HEK293 (cell line): ENCODE data around the gene CCDC92B.

Source experiments
- CTCF ChIA-PET: fragments of 350-600 bp; formaldehyde crosslinking; extraction: SDS; loops from one replicate; lab custom pipeline; 2021; ENCODE audit warnings: antibody characterized with exemption; lab: Yijun Ruan, JAX
- POLR2A ChIA-PET: fragments of 300-600 bp; formaldehyde crosslinking; extraction: SDS; loops from one replicate; lab custom pipeline; 2020; ENCODE audit warnings: antibody characterized with exemption, inconsistent platforms; lab: Yijun Ruan, JAX
- H3K27ac ChIP-seq: fragments of 200-500 bp; sonication (Bioruptor generic); 2 replicates; pipeline ENCODE4 v1.5.1; 2014; ENCODE audit warnings: low read depth, low read length, control low read depth, inconsistent platforms; ENCODE audit errors: extremely low read depth
- H3K36me3 ChIP-seq, 2 experiments: fragments of 200-500 bp in 1 of 2; sonication (Bioruptor generic) in 1 of 2; 1 replicate in 1 of 2; 2 replicates in 1 of 2; pipeline ENCODE4 v1.5.1; 2014 to 2017; ENCODE audit warnings: inconsistent platforms in 2 of 2, low read length in 2 of 2; ENCODE audit not compliant: control insufficient read depth in 2 of 2, insufficient read depth in 1 of 2
- H3K4me1 ChIP-seq: fragments of 200-500 bp; sonication (Bioruptor generic); 2 replicates; pipeline ENCODE4 v1.5.1; 2014; ENCODE audit warnings: mild to moderate bottlenecking, low read length, inconsistent platforms; ENCODE audit not compliant: control insufficient read depth, insufficient read depth
- H3K4me3 ChIP-seq: 2 replicates; pipeline ENCODE4 v1.5.1; 2011; ENCODE audit warnings: low read depth, mild to moderate bottlenecking, control low read depth, low read length, moderate library complexity
- H3K9me3 ChIP-seq: fragments of 200-500 bp; sonication (Bioruptor generic); 2 replicates; pipeline ENCODE4 v1.5.1; 2014; ENCODE audit warnings: low read depth, low read length, inconsistent platforms; ENCODE audit not compliant: control insufficient read depth, insufficient read depth
- ZBTB6 ChIP-seq: fragments of 450-650 bp; formaldehyde crosslinking; IDR thresholded peaks from 2 replicates; pipeline ENCODE4 v1.5.1; 2017; ENCODE audit warnings: missing biosample characterization, missing genetic modification characterization
- ZFHX2 ChIP-seq: fragments of 450-650 bp; formaldehyde crosslinking; conservative IDR thresholded peaks from 2 replicates; pipeline ENCODE4 v1.5.1; 2016; ENCODE audit warnings: missing biosample characterization, missing genetic modification characterization
- ZNF155 ChIP-seq: fragments of 450-650 bp; formaldehyde crosslinking; IDR thresholded peaks from 2 replicates; pipeline ENCODE4 v1.5.1; 2016; ENCODE audit warnings: missing biosample characterization, missing genetic modification characterization
- ZNF169 ChIP-seq: fragments of 450-650 bp; formaldehyde crosslinking; IDR thresholded peaks from 2 replicates; pipeline ENCODE4 v1.5.1; 2016; ENCODE audit warnings: missing biosample characterization, missing genetic modification characterization
- ZNF280D ChIP-seq: fragments of 450-650 bp; formaldehyde crosslinking; IDR thresholded peaks from 2 replicates; pipeline ENCODE4 v1.5.1; 2016; ENCODE audit warnings: missing biosample characterization, missing genetic modification characterization
- ZNF350 ChIP-seq: fragments of 450-650 bp; formaldehyde crosslinking; IDR thresholded peaks from 2 replicates; pipeline ENCODE4 v1.5.0; 2017; ENCODE audit warnings: missing biosample characterization, mild to moderate bottlenecking, missing genetic modification characterization
- ZNF48 ChIP-seq: fragments of 450-650 bp; formaldehyde crosslinking; IDR thresholded peaks from 2 replicates; pipeline ENCODE4 v1.5.1; 2016; ENCODE audit warnings: missing biosample characterization, missing genetic modification characterization
- ZNF488 ChIP-seq: fragments of 450-650 bp; formaldehyde crosslinking; IDR thresholded peaks from 2 replicates; pipeline ENCODE4 v1.5.1; 2016; ENCODE audit warnings: missing biosample characterization, missing genetic modification characterization
- ZNF548 ChIP-seq: fragments of 450-650 bp; formaldehyde crosslinking; IDR thresholded peaks from 2 replicates; pipeline ENCODE4 v1.5.1; 2016; ENCODE audit warnings: missing biosample characterization, missing genetic modification characterization
- ZNF561 ChIP-seq: fragments of 450-650 bp; IDR thresholded peaks from 2 replicates; pipeline ENCODE4 v1.5.1; 2018; ENCODE audit warnings: missing biosample characterization, missing genetic modification characterization, borderline replicate concordance
- ZNF600 ChIP-seq: fragments of 450-650 bp; formaldehyde crosslinking; IDR thresholded peaks from 2 replicates; pipeline ENCODE4 v1.5.1; 2016; ENCODE audit warnings: missing biosample characterization, missing genetic modification characterization
- ZNF629 ChIP-seq: fragments of 450-650 bp; formaldehyde crosslinking; IDR thresholded peaks from 2 replicates; pipeline ENCODE4 v1.5.1; 2017; ENCODE audit warnings: missing biosample characterization, missing genetic modification characterization
- ZSCAN4 ChIP-seq: fragments of 450-650 bp; formaldehyde crosslinking; IDR thresholded peaks from 2 replicates; pipeline ENCODE4 v1.5.1; 2017; ENCODE audit warnings: missing biosample characterization, missing genetic modification characterization
- TF ChIP-seq, protein P1 (sequence below): fragments of 450-650 bp; formaldehyde crosslinking; optimal IDR thresholded peaks from 2 replicates; pipeline ENCODE3; 2016; ENCODE audit warnings: missing biosample characterization, mild to moderate bottlenecking, missing genetic modification characterization
- TF ChIP-seq, protein P2 (sequence below): sonication (generic); formaldehyde crosslinking; IDR thresholded peaks from 2 replicates; pipeline ENCODE4 v1.8.1; 2022; ENCODE audit warnings: mild to moderate bottlenecking, moderate library complexity, missing genetic modification reagents
- TF ChIP-seq, protein P3 (sequence below): fragments of 450-650 bp; formaldehyde crosslinking; IDR thresholded peaks from 2 replicates; pipeline ENCODE4 v1.5.1; 2016; ENCODE audit warnings: missing biosample characterization, missing genetic modification characterization

The CCDC92B gene

GRCh38 chr17:2796164-2797125, 47.0 kb upstream of the CCDC92B start, which contains the start of gene RAP1GAP2:
TSS of gene RAP1GAP2 (plus strand) at chr17:2796438. CDS start at chr17:2796528, 90 bp downstream.
- H3K36me3 ChIP-seq: no peaks in the 10 kb centered on the region
- ChIA-PET CTCF (interaction anchor here (1.4 kb wide), 1 partner anchor 10 kb away, joined by 5 read pairs; no protein-coding TSS in a partner anchor), POLR2A (interaction anchor here (1.6 kb wide), 1 partner anchor 18 kb away, joined by 3 read pairs; no protein-coding TSS in a partner anchor)
- H3K27ac ChIP-seq: no peak within 1 kb of the TSS
- TF ChIP-seq ZSCAN4 (peak; percentile 69), ZNF600 (0 out of 2 replicates have a peak, but pooled peaks have one; percentile 25), ZBTB6 (tag by site-specific recombination) (no peak), ZNF350 (no peak)
- H3K4me3 ChIP-seq: no peak within 1 kb of the TSS
- no peaks in the 10 kb centered on the region for H3K9me3 ChIP-seq
- no peaks in the 10 kb centered on the region for H3K4me1 ChIP-seq

DNA sequence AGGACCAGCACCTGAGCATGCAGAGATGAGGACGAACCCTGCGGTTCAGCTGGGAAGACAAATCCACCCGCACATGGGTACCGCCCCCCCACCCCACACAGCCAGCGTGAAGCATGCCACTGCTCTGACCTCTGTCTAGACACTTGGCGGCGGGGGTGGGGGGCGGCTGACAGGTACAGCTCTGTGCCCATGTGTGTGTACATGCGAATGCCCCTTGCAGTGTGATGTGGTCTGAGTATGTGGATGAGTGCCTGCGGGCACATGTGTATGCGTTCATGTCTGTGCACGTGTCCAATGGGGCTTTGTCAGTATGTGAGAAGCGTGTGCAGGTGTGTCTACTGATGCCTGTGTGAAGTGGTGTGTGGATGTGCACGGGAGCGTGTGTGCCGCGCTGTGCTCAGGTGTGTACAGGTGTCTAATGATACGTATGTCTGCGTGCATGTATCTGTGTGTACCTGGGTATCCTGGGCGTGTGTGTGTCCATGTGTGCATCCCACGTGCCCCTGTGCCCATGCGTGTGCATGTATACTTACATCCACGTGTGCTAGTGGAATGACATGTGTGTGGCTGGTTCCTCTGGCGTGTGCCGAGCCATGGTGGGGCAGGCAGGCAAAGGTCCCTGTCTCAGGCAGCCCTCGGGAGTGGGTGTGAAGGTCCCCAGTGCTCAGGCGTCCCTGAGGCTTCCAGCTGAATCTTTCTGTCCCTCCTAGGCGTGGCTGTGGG, 46.1 kb upstream of the CCDC92B start:
- no peak overlapping the region for H3K4me3 ChIP-seq
- POLR2A ChIA-PET: interaction anchor here (1.6 kb wide), 1 partner anchor 19 kb away, joined by 3 read pairs; no protein-coding TSS in a partner anchor
- no peak for TF ChIP-seq ZNF155 (tag by site-specific recombination)
- no peak for TF ChIP-seq ZNF280D
- TF ChIP-seq ZNF169 (tag by site-specific recombination): no peak
- no peak for TF ChIP-seq ZNF629 (tag by site-specific recombination)
- TF ChIP-seq ZNF548 (tag by site-specific recombination): no peak
- no peak for TF ChIP-seq ZFHX2 (tag by site-specific recombination)
- TF ChIP-seq ZNF48 (tag by site-specific recombination): no peak
- no peak for TF ChIP-seq ZNF488 (tag by site-specific recombination)
- TF ChIP-seq ZNF561 (tag by site-specific recombination): no peak
- TF ChIP-seq, protein P1, sequence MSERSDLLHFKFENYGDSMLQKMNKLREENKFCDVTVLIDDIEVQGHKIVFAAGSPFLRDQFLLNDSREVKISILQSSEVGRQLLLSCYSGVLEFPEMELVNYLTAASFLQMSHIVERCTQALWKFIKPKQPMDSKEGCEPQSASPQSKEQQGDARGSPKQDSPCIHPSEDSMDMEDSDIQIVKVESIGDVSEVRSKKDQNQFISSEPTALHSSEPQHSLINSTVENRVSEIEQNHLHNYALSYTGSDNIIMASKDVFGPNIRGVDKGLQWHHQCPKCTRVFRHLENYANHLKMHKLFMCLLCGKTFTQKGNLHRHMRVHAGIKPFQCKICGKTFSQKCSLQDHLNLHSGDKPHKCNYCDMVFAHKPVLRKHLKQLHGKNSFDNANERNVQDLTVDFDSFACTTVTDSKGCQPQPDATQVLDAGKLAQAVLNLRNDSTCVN: no peak
- TF ChIP-seq, protein P2, sequence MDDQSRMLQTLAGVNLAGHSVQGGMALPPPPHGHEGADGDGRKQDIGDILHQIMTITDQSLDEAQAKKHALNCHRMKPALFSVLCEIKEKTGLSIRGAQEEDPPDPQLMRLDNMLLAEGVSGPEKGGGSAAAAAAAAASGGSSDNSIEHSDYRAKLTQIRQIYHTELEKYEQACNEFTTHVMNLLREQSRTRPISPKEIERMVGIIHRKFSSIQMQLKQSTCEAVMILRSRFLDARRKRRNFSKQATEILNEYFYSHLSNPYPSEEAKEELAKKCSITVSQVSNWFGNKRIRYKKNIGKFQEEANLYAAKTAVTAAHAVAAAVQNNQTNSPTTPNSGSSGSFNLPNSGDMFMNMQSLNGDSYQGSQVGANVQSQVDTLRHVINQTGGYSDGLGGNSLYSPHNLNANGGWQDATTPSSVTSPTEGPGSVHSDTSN (CRISPR knock-in tag): no peak
- TF ChIP-seq, protein P3, sequence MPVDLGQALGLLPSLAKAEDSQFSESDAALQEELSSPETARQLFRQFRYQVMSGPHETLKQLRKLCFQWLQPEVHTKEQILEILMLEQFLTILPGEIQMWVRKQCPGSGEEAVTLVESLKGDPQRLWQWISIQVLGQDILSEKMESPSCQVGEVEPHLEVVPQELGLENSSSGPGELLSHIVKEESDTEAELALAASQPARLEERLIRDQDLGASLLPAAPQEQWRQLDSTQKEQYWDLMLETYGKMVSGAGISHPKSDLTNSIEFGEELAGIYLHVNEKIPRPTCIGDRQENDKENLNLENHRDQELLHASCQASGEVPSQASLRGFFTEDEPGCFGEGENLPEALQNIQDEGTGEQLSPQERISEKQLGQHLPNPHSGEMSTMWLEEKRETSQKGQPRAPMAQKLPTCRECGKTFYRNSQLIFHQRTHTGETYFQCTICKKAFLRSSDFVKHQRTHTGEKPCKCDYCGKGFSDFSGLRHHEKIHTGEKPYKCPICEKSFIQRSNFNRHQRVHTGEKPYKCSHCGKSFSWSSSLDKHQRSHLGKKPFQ (tag by site-specific recombination): no peak

More for the DNA sequence above, 46.1 kb upstream of the CCDC92B start:
- Histone ChIP-seq H3K9me3 (no peaks in the 10 kb centered on the region), H3K4me1 (no peaks in the 10 kb centered on the region), H3K27ac (no peak overlapping the region), H3K36me3 (no peaks in the 10 kb centered on the region)
- CTCF ChIA-PET: interaction anchor here (1.4 kb wide), 1 partner anchor 9 kb away, joined by 5 read pairs; no protein-coding TSS in a partner anchor
